Type B pancreatic cell (in vitro differentiated cells): ENCODE measurements around the gene VMP1. TPM values are rescaled to one million over a fixed set of nuclear protein-coding genes. Genes with fewer than 3 reads are reported as not detected.

Experiments
- DNase-seq: peaks from one replicate; pipeline ENCODE4 v3.0.0; 2021; ENCODE audit warnings: mixed read lengths; ENCODE audit not compliant: unreplicated experiment; ENCODE audit errors: extremely low spot score
- H3K27ac Mint-ChIP-seq: 2 replicates; pipeline ENCODE4 v1.8.0; 2021; ENCODE audit warnings: mild to moderate bottlenecking, mixed read lengths
- H3K27me3 Mint-ChIP-seq: 2 replicates; pipeline ENCODE4 v1.8.0; 2021; ENCODE audit warnings: mixed read lengths
- H3K36me3 Mint-ChIP-seq: 2 replicates; pipeline ENCODE4 v1.8.0; 2021; ENCODE audit warnings: mixed read lengths
- H3K4me1 Mint-ChIP-seq: one replicate; pipeline ENCODE4 v1.8.0; 2021; ENCODE audit warnings: mixed read lengths; ENCODE audit not compliant: unreplicated experiment
- H3K4me3 Mint-ChIP-seq: 2 replicates; pipeline ENCODE4 v1.8.0; 2021; ENCODE audit warnings: mild to moderate bottlenecking, mixed read lengths
- H3K9me3 Mint-ChIP-seq: 2 replicates; pipeline ENCODE4 v1.8.0; 2021; ENCODE audit warnings: mixed read lengths
- total RNA-seq: library from RNA; stranded (reverse); gene quantifications from 2 replicates; pipeline ENCODE4 v1.2.1, GENCODE V29; 2021; ENCODE audit warnings: low replicate concordance
- TF ChIP-seq, protein P1 (sequence below): fragments of 200-600 bp; sonication (generic); conservative IDR thresholded peaks from 2 replicates; pipeline ENCODE4 v1.5.0; 2021; ENCODE audit warnings: antibody characterized with exemption, mild to moderate bottlenecking

Gene VMP1
- total RNA-seq, 1 donor from 2014 or later = 124 TPM

- Mint-ChIP-seq H3K27me3 (no peaks in the 10 kb centered on the region), H3K4me1 (no peaks in the 10 kb centered on the region), H3K9me3 (no peaks in the 10 kb centered on the region)
Measured at GRCh38 chr17:59814276-59814675, 106.8 kb downstream of the VMP1 start.

GRCh38 chr17:59814685-59815084, 107.2 kb downstream of the VMP1 start:
- Mint-ChIP-seq H3K36me3 (peaks cover 23% of the 10 kb centered on the region), H3K9me3 (no peaks in the 10 kb centered on the region), H3K4me3 (no peak overlapping the region), H3K27me3 (no peaks in the 10 kb centered on the region), H3K27ac (no peak overlapping the region), H3K4me1 (no peaks in the 10 kb centered on the region)
- TF ChIP-seq, protein P1, sequence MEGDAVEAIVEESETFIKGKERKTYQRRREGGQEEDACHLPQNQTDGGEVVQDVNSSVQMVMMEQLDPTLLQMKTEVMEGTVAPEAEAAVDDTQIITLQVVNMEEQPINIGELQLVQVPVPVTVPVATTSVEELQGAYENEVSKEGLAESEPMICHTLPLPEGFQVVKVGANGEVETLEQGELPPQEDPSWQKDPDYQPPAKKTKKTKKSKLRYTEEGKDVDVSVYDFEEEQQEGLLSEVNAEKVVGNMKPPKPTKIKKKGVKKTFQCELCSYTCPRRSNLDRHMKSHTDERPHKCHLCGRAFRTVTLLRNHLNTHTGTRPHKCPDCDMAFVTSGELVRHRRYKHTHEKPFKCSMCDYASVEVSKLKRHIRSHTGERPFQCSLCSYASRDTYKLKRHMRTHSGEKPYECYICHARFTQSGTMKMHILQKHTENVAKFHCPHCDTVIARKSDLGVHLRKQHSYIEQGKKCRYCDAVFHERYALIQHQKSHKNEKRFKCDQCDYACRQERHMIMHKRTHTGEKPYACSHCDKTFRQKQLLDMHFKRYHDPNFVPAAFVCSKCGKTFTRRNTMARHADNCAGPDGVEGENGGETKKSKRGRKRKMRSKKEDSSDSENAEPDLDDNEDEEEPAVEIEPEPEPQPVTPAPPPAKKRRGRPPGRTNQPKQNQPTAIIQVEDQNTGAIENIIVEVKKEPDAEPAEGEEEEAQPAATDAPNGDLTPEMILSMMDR = no peak
- no peak for DNase-seq

More at GRCh38 chr17:59814276-59814675, 106.8 kb downstream of the VMP1 start:
- TF ChIP-seq, protein P1 = no peak
- peaks cover 23% of the 10 kb centered on the region for H3K36me3 Mint-ChIP-seq
- DNase-seq = no peak
- H3K4me3 Mint-ChIP-seq = no peak overlapping the region
- no peak overlapping the region for H3K27ac Mint-ChIP-seq

DNA sequence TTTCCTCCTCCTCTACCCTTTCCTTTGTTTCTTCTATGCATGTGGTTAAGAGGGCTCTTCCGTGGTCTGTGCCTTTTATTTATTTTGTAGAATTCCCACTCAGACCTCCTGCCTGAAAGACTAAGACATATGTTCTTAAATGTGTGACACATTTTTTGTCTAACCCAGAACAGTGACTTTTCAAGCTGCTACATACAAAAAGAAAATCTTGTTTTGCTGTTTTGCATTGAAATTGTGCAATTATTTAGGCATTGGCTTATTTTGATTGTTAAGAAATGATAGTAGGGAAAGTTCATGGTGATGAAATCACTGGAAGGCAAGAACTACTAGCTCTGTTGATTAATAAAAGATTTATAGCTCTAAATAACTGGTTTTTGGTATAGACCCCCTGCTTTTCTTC, 108.5 kb downstream of the VMP1 start:
- DNase-seq = no peak
- Mint-ChIP-seq H3K9me3 (no peaks in the 10 kb centered on the region), H3K4me1 (no peaks in the 10 kb centered on the region), H3K27me3 (no peaks in the 10 kb centered on the region), H3K27ac (no peak overlapping the region), H3K36me3 (peaks cover 23% of the 10 kb centered on the region), H3K4me3 (no peak overlapping the region)
- TF ChIP-seq, protein P1 = no peak

GRCh38 chr17:59825533-59826322, 118.3 kb downstream of the VMP1 start:
- DNase-seq = no peak
- peaks cover 7% of the 10 kb centered on the region for H3K36me3 Mint-ChIP-seq
- no peaks in the 10 kb centered on the region for H3K9me3 Mint-ChIP-seq
- no peak overlapping the region for H3K4me3 Mint-ChIP-seq
- peak overlapping the region; percentile 20 for H3K27ac Mint-ChIP-seq
- TF ChIP-seq, protein P1 = no peak
- H3K4me1 Mint-ChIP-seq = peaks cover 38% of the 10 kb centered on the region
- no peaks in the 10 kb centered on the region for H3K27me3 Mint-ChIP-seq

DNA sequence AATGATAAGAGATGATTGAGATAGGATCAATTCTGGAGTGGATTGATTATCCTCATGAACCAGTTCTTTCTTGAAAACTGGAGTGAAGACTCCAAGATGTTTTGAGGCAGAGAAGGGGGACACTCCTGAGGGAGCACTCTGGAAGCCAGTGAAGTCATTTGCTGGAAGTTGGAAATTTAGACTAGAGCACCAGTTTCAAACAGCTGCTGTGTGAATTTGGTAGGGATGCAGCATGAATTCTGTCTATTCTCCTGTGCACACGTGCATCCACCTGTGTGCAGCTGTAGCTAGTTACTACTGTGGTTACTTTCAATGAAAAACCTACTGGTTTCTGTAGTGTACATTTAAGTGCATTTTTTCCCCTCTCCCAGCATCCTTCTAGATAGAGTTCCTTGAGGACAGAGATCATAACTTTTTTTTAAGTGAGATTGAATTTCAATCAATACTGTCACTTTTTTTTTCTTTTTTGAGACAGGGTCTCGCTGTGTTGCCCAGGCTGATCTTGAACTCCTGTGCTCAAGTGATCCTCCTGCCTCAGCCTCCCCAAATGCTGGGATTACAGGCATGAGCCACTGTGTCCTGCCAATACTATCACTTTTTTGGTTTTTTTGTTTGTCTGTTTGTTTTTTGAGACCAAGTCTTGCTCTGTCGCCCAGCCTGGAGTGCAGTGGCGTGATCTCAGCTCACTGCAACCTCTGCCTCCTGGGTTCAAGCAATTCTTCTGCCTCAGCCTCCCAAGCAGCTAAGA, 119.4 kb downstream of the VMP1 start:
- TF ChIP-seq, protein P1 = no peak
- H3K9me3 Mint-ChIP-seq = no peaks in the 10 kb centered on the region
- no peaks in the 10 kb centered on the region for H3K27me3 Mint-ChIP-seq
- peak overlapping the region; percentile 30 for H3K4me3 Mint-ChIP-seq
- H3K27ac Mint-ChIP-seq = peak overlapping the region; percentile 6
- H3K4me1 Mint-ChIP-seq = peaks cover 40% of the 10 kb centered on the region
- H3K36me3 Mint-ChIP-seq = peaks cover 7% of the 10 kb centered on the region
- DNase-seq = no peak
